Prostate gland (tissue), 2 donors: ENCODE measurements around the gene POP5.

Experiments used
- POLR2A ChIP-seq: fragments of 450-650 bp; IDR thresholded peaks from one replicate; pipeline ENCODE4 v1.6.1; 2016; ENCODE audit warnings: antibody characterized with exemption, mild to moderate bottlenecking
- TF ChIP-seq, protein P1 (sequence below), 4 experiments: fragments of 200-600 bp in 2 of 4; fragments of 450-650 bp in 2 of 4; sonication (generic) in 2 of 4; IDR thresholded peaks; 1 replicate in 3 of 4; 2 replicates in 1 of 4; pipeline ENCODE4 v1.5.1; 2016 to 2019; ENCODE audit warnings: antibody characterized with exemption in 4 of 4, mild to moderate bottlenecking in 2 of 4, moderate library complexity in 2 of 4

DNA sequence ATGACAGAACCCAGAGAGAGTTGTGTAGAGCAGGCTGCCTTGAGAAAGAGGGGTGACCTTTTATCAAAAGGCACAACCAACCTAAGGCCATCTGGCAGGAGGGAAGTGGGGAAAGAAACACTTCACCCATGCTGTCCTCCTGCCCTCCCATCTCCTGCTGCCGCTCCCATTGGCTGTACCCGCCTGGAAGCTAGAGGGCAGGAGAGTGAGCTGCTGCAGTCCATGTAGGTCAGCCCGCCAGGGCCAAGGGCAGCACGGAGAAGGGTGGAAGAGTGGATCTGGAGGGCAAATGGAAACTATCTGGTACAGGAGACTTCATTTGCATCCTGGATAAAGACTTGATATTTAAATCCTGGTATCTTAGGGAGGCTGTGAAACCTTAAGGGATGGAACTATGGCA lies 47.7 kb upstream of the POP5 start:
- TF ChIP-seq, protein P1, sequence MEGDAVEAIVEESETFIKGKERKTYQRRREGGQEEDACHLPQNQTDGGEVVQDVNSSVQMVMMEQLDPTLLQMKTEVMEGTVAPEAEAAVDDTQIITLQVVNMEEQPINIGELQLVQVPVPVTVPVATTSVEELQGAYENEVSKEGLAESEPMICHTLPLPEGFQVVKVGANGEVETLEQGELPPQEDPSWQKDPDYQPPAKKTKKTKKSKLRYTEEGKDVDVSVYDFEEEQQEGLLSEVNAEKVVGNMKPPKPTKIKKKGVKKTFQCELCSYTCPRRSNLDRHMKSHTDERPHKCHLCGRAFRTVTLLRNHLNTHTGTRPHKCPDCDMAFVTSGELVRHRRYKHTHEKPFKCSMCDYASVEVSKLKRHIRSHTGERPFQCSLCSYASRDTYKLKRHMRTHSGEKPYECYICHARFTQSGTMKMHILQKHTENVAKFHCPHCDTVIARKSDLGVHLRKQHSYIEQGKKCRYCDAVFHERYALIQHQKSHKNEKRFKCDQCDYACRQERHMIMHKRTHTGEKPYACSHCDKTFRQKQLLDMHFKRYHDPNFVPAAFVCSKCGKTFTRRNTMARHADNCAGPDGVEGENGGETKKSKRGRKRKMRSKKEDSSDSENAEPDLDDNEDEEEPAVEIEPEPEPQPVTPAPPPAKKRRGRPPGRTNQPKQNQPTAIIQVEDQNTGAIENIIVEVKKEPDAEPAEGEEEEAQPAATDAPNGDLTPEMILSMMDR (IDR thresholded peaks at IDR 0.05): no peak
- TF ChIP-seq POLR2A: no peak
